ENCODE data around the gene SKIL.

SKIL gene

GRCh38 chr3:170437696-170438407 lies 80.3 kb downstream of the SKIL start:
- DNase-seq (ENCODE audit: low spot score): no peak

- no peak for DNase-seq (ENCODE audit: low spot score)
These were observed 81.3 kb downstream of the SKIL start for GRCh38 chr3:170438836-170439235.

- DNase-seq (ENCODE audit: low spot score): no peak
These were observed 82.8 kb downstream of the SKIL start for GRCh38 chr3:170440344-170440743.

- DNase-seq (ENCODE audit: low spot score): no peak
These were observed 83.9 kb downstream of the SKIL start for GRCh38 chr3:170441412-170441811.

- DNase-seq (ENCODE audit: low spot score): no peak
These were observed 85.4 kb downstream of the SKIL start for GRCh38 chr3:170442947-170443346.

GRCh38 chr3:170443457-170443856 lies 85.9 kb downstream of the SKIL start:
- DNase-seq (ENCODE audit: low spot score): no peak
